Transverse colon (tissue), 3 donors: ENCODE measurements around the gene CPNE4.

Experiments used
- EP300 ChIP-seq: sonication (generic); formaldehyde crosslinking; IDR thresholded peaks from one replicate; pipeline ENCODE4 v1.6.1; 2017; ENCODE audit warnings: antibody characterized with exemption, low read depth
- POLR2A ChIP-seq: fragments of 450-650 bp; IDR thresholded peaks from one replicate; pipeline ENCODE4 v1.6.1; 2016; ENCODE audit warnings: antibody characterized with exemption, mild to moderate bottlenecking, moderate library complexity
- TF ChIP-seq, protein P1 (sequence below), 5 experiments: fragments of 200-600 bp in 3 of 5; fragments of 450-650 bp in 2 of 5; sonication (generic) in 3 of 5; IDR thresholded peaks; 1 replicate in 2 of 5; 2 replicates in 3 of 5; pipeline ENCODE4 v1.5.1; 2016 to 2017; ENCODE audit warnings: antibody characterized with exemption in 5 of 5, inconsistent platforms in 3 of 5, mild to moderate bottlenecking in 2 of 5, moderate library complexity in 1 of 5

DNA sequence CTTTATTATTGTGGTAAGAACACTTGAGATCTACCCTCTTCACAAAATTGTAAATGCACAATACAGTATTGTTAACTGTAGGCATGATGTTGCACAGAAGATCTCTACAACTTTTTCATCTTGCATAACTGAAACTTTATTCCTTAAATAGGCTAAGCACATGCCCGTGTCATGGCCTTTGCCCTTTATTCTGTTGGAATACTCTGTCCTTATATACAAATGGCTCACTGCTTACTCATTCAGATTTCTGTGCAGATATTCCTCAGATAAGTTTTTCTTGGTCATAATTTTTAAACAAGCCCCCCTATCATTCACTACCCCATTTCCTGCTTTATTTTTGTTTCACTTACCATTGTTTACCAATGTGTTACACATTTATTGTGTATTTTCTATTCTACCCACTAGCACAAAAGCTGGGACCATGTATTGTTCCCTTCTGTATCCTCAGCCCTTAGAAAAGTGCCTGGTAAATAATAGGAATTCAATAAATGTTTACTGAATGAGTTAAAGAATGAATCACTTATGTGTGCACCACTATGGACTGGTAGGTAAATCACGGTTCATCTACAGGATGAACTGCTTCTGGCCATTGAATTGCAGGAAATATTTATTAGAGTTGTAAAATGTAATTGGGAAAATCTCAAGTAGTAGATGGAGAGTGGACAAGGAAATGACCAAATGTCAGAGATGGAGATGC is 151.0 kb downstream of the CPNE4 start:
- TF ChIP-seq, protein P1, sequence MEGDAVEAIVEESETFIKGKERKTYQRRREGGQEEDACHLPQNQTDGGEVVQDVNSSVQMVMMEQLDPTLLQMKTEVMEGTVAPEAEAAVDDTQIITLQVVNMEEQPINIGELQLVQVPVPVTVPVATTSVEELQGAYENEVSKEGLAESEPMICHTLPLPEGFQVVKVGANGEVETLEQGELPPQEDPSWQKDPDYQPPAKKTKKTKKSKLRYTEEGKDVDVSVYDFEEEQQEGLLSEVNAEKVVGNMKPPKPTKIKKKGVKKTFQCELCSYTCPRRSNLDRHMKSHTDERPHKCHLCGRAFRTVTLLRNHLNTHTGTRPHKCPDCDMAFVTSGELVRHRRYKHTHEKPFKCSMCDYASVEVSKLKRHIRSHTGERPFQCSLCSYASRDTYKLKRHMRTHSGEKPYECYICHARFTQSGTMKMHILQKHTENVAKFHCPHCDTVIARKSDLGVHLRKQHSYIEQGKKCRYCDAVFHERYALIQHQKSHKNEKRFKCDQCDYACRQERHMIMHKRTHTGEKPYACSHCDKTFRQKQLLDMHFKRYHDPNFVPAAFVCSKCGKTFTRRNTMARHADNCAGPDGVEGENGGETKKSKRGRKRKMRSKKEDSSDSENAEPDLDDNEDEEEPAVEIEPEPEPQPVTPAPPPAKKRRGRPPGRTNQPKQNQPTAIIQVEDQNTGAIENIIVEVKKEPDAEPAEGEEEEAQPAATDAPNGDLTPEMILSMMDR (IDR thresholded peaks at IDR 0.05) = no peak
- TF ChIP-seq EP300 (no peak), POLR2A (no peak)
